MCF 10A (cell line): Measurements from ENCODE around the gene MANEA. TPM values are rescaled to one million over a fixed set of nuclear protein-coding genes. Genes with fewer than 3 reads are reported as not detected.
"Not testable (repeated sequence)": the region's sequence is repeated elsewhere in the genome, so short reads cannot be mapped to it uniquely, and the experiment has no call there.

Experiments
- BruUV-seq: library from RNA; stranded (reverse); fragments of 400-500 nt; replicated peaks from 2 replicates; lab custom pipeline; 2021; lab: Mats Ljungman, UMichigan
- CTCF ChIA-PET: fragments of 300-600 bp; sonication (Branson Sonifier 250); formaldehyde crosslinking; extraction: SDS; loops from one replicate; lab custom pipeline; 2021; ENCODE audit warnings: antibody characterized with exemption, inconsistent platforms; lab: Yijun Ruan, JAX
- POLR2A ChIA-PET: fragments of 300-600, 350-650 bp; sonication (Branson Sonifier 250); formaldehyde crosslinking; extraction: SDS; loops from one replicate; lab custom pipeline; 2020; ENCODE audit warnings: antibody characterized with exemption, inconsistent platforms; lab: Yijun Ruan, JAX
- DNase-seq: peaks from one replicate; pipeline ENCODE4 v3.0.0-alpha.2; 2018; ENCODE audit not compliant: unreplicated experiment
- H3K27ac Mint-ChIP-seq: one replicate; pipeline ENCODE4 v1.8.0; 2022; ENCODE audit warnings: mild to moderate bottlenecking, low read depth, mixed read lengths; ENCODE audit not compliant: unreplicated experiment
- H3K27me3 Mint-ChIP-seq: one replicate; pipeline ENCODE4 v1.8.0; 2022; ENCODE audit warnings: mixed read lengths; ENCODE audit not compliant: insufficient read depth, unreplicated experiment
- H3K36me3 Mint-ChIP-seq: one replicate; pipeline ENCODE4 v1.8.0; 2022; ENCODE audit warnings: mild to moderate bottlenecking, moderate library complexity, mixed read lengths; ENCODE audit not compliant: insufficient read depth, unreplicated experiment
- H3K4me1 Mint-ChIP-seq: one replicate; pipeline ENCODE4 v1.8.0; 2022; ENCODE audit warnings: mixed read lengths; ENCODE audit not compliant: insufficient read depth, unreplicated experiment
- H3K4me3 Mint-ChIP-seq: one replicate; pipeline ENCODE4 v1.8.0; 2022; ENCODE audit warnings: mild to moderate bottlenecking, moderate library complexity, mixed read lengths; ENCODE audit not compliant: unreplicated experiment
- H3K9me3 Mint-ChIP-seq: one replicate; pipeline ENCODE4 v1.8.0; 2022; ENCODE audit warnings: mixed read lengths; ENCODE audit not compliant: unreplicated experiment
- CTCF ChIP-seq: fragments of 200-600 bp; IDR thresholded peaks from one replicate; pipeline ENCODE4 v1.8.0; 2022; ENCODE audit warnings: antibody characterized with exemption, mild to moderate bottlenecking; ENCODE audit not compliant: unreplicated experiment
- intact Hi-C: fragments of 100-400 bp; cut with micrococcal nuclease; formaldehyde crosslinking; loops from 2 replicates; pipeline ENCODE4 v1.14.1; 2022
- total RNA-seq: library from RNA; stranded (reverse); gene quantifications from 2 replicates; pipeline ENCODE4 v1.2.3, GENCODE V29; 2022

MANEA gene
- total RNA-seq, 1 experiment from 2014 or later = 4.6 TPM

DNA sequence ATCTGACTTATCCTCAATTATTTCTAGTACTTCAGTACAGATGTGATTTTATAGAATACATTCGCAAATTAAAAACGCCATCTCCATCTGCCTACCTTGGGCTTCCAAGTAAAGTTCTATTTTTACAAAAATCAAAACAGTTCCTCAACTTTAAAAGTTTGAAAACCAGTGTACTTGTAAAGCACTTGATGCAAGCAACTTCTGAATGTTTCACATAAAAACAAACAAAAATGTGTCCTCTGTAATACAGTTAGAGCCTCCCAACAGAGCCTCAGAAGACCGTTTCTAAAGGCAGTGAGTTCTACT is 384 bp upstream of the MANEA start:
- TF ChIP-seq CTCF = no peak
- TSS peak; percentile 60 for BruUV-seq
- peak overlapping the region; percentile 98 for H3K4me3 Mint-ChIP-seq
- no peak for DNase-seq
- H3K27ac Mint-ChIP-seq = peak overlapping the region; percentile 99
- ChIA-PET POLR2A (interaction anchor here (0.7 to 2.7 kb wide), 5 partner anchors 12 to 1322 kb away, joined by 3 to 7 read pairs (median 3); no protein-coding TSS in a partner anchor), CTCF (interaction anchor here (0.7 kb wide), 1 partner anchor 94 kb away, joined by 3 read pairs; no protein-coding TSS in a partner anchor)
- intact Hi-C loops = loop anchor here (5.0 kb wide), 1 partner anchor 945 kb away; the partner anchor contains the start of gene UFL1
- H3K27me3 Mint-ChIP-seq = no peaks in the 10 kb centered on the region
- peaks cover 13% of the 10 kb centered on the region for H3K4me1 Mint-ChIP-seq
- no peaks in the 10 kb centered on the region for H3K36me3 Mint-ChIP-seq
- no peaks in the 10 kb centered on the region for H3K9me3 Mint-ChIP-seq

DNA sequence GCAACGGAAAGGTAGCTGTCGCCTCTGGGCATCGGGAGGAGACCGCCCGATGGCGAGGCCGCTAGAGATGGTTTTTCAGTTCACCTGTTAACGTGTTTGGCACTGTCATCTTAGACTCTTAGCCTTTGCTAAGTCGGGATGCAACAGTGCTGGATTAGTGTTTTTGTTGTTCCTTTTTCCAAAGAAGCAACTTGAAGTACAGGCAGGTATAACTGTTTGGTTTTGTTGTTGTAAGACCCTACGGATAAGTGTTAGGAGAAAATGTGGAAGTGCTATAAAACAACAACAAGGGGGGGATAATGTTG is 723 bp downstream of the MANEA start:
- intact Hi-C loops = loop anchor here (5.0 kb wide), 1 partner anchor 944 kb away; the partner anchor contains the start of gene UFL1
- Mint-ChIP-seq H3K4me3 (peak overlapping the region; percentile 98), H3K9me3 (no peaks in the 10 kb centered on the region), H3K36me3 (no peaks in the 10 kb centered on the region), H3K27me3 (no peaks in the 10 kb centered on the region), H3K4me1 (peaks cover 13% of the 10 kb centered on the region), H3K27ac (peak overlapping the region; percentile 99)
- ChIA-PET POLR2A (interaction anchor here (0.6 to 2.7 kb wide), 7 partner anchors 9 to 48 kb away, joined by 3 to 7 read pairs (median 4); no protein-coding TSS in a partner anchor), CTCF (interaction anchor here (0.8 kb wide), 1 partner anchor 593 kb away, joined by 3 read pairs; no protein-coding TSS in a partner anchor)
- BruUV-seq = no TSS peak
- no peak for TF ChIP-seq CTCF
- DNase-seq = no peak

GRCh38 chr6:95581073-95581472 is 3.7 kb downstream of the MANEA start:
- H3K27ac Mint-ChIP-seq = no peak overlapping the region
- peaks cover 6% of the 10 kb centered on the region for H3K4me1 Mint-ChIP-seq
- ChIA-PET CTCF (interaction anchor here (0.6 to 0.7 kb wide), 2 partner anchors 750 to 815 kb away, joined by 3 read pairs; no protein-coding TSS in a partner anchor), POLR2A (interaction anchor here (0.7 kb wide), 1 partner anchor 9 kb away, joined by 4 read pairs; no protein-coding TSS in a partner anchor)
- H3K27me3 Mint-ChIP-seq = no peaks in the 10 kb centered on the region
- H3K36me3 Mint-ChIP-seq = no peaks in the 10 kb centered on the region
- TF ChIP-seq CTCF = no peak
- H3K4me3 Mint-ChIP-seq = no peak overlapping the region
- intact Hi-C loops = no loop called here
- BruUV-seq = no TSS peak
- no peak for DNase-seq
- H3K9me3 Mint-ChIP-seq = no peaks in the 10 kb centered on the region

DNA sequence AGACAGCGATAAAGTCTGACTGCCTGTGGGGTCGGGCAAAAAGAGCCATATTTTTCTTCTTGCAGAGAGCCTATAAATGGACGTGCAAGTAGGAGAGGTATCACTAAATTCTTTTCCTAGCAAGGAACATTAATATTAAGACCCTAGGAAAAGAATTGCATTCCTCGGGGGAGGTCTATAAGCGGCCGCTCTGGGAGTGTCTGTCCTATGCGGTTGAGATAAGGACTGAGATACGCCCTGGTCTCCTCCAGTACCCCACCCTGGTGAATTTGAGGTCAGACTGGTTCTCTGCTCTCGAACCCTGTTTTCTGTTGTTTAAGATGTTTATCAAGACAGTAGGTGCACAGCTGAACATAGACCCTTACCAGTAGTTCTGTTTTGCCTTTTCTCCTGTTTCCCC is 6.9 kb downstream of the MANEA start:
- CTCF ChIA-PET = interaction anchor here (0.6 kb wide), 1 partner anchor 1472 kb away, joined by 3 read pairs; no protein-coding TSS in a partner anchor
- H3K27ac Mint-ChIP-seq, intact Hi-C loops, H3K9me3 Mint-ChIP-seq, BruUV-seq, H3K4me3 Mint-ChIP-seq, H3K27me3 Mint-ChIP-seq, H3K36me3 Mint-ChIP-seq, H3K4me1 Mint-ChIP-seq, DNase-seq: not testable (repeated sequence)
- POLR2A ChIA-PET = interaction anchor here (0.6 kb wide), 1 partner anchor 1194 kb away, joined by 3 read pairs; no protein-coding TSS in a partner anchor
